ENCODE data around the gene TMEFF2. TPM values are rescaled to one million over a fixed set of nuclear protein-coding genes. Genes with fewer than 3 reads are reported as not detected.

TMEFF2 gene
- total RNA-seq, 4 donors from 2014 or later = 0.16 to 0.46 (median 0.17) TPM; not detected in 1

DNA sequence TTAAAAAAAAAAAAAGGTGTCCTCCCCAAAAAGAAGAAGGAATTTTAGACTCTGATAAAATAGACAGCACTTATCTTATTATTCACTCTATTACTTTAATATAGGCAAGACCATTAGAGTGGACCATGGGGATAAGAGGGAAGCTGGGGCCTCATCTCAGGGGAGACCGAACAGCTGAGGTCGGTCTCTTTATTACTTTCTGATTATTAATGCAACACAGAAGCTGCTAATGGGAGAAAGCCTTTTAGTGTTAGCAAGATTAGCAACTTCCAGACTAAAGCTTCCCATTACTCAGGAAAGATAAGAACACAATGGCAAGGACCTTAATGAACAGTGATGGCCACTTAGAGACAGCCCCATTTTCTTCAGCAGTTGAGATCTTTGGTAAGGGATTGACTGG, 135.5 kb downstream of the TMEFF2 start:
- DNase-seq (ENCODE audit: low spot score in 2 of 2) = no peak
- intact Hi-C loops (cut with DNase I; ENCODE audit: low total_unique reads) = no loop called here

DNA sequence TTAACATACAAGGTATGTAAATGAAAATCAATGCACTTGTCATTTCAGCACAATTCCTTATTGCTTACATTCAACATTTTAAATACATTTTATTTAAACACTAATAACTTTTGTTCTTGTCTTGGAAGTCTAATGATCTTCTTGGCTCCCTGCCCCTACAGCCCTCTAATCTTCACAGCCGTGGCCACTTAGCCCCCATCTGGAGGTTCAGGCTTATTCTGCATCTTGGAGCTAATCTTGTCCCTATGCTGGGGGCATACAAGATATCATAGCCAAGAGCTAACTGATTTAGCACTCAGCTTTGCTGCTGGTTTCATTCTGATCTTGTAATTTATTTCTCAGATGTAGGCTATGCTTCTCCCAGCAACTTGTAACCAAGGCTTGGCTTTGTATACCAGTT, 140.8 kb downstream of the TMEFF2 start:
- H3K4me3 ChIP-seq (ENCODE audit: low read depth, poor library complexity, severe bottlenecking) = no peak overlapping the region
- intact Hi-C loops (cut with DNase I; ENCODE audit: low total_unique reads) = no loop called here
- TF ChIP-seq, protein P1, sequence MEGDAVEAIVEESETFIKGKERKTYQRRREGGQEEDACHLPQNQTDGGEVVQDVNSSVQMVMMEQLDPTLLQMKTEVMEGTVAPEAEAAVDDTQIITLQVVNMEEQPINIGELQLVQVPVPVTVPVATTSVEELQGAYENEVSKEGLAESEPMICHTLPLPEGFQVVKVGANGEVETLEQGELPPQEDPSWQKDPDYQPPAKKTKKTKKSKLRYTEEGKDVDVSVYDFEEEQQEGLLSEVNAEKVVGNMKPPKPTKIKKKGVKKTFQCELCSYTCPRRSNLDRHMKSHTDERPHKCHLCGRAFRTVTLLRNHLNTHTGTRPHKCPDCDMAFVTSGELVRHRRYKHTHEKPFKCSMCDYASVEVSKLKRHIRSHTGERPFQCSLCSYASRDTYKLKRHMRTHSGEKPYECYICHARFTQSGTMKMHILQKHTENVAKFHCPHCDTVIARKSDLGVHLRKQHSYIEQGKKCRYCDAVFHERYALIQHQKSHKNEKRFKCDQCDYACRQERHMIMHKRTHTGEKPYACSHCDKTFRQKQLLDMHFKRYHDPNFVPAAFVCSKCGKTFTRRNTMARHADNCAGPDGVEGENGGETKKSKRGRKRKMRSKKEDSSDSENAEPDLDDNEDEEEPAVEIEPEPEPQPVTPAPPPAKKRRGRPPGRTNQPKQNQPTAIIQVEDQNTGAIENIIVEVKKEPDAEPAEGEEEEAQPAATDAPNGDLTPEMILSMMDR (IDR thresholded peaks at IDR 0.05) = no peak
- TF ChIP-seq POLR2A (IDR thresholded peaks at IDR 0.05) = no peak
- no peak for DNase-seq (ENCODE audit: low spot score in 2 of 2)
- 65 to 80% methylated on average over 1 of the region's 1 CpG for WGBS, 2 donors

More for the DNA sequence above, 135.5 kb downstream of the TMEFF2 start:
- no peak overlapping the region for H3K4me3 ChIP-seq (ENCODE audit: low read depth, poor library complexity, severe bottlenecking)
- TF ChIP-seq, protein P1 (IDR thresholded peaks at IDR 0.05) = no peak
- no peak for TF ChIP-seq POLR2A (IDR thresholded peaks at IDR 0.05)
- WGBS, 2 donors = 91 to 93% methylated on average over 2 of the region's 2 CpGs

DNA sequence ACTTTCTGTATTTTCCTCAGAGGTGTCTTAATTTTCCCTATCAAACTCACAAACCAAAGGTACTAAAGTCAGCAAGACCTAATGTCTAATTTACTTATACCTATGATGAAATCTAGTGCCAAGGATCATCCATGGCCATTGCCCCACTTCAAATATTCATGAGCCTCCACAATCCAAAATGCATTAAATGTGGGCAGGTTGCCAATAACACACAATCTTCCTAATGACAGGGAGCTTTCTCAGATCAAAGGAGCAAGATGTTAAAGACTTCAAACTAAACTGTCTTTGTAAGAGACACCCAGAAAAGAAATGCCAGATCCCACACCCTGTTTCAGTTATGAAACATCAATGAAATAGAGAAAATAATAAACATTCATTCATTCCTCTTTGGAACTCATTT, 143.2 kb downstream of the TMEFF2 start:
- intact Hi-C loops (cut with DNase I; ENCODE audit: low total_unique reads) = no loop called here
- H3K4me3 ChIP-seq (ENCODE audit: low read depth, poor library complexity, severe bottlenecking) = no peak overlapping the region
- no peak for DNase-seq (ENCODE audit: low spot score in 2 of 2)
- no peak for TF ChIP-seq POLR2A (IDR thresholded peaks at IDR 0.05)
- TF ChIP-seq, protein P1 (IDR thresholded peaks at IDR 0.05) = no peak

DNA sequence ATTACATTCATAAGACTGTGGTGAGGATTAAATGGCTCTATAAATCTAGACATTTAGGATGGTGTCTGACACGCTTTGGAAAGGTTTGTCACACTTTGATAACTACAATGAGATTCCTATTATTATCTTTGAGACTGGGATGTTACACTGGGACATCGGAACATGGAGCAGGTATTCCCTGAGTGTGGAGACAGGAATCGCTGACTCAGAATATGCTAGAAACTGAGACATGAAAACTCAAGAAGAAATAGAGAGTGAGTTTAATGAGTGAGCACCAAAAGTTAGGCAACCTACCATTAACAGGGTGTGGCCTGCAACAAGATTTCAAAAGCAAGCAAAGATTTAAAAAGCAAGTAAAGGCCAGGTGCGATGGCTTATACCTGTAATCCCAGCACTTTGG, 145.4 kb downstream of the TMEFF2 start:
- H3K4me3 ChIP-seq (ENCODE audit: low read depth, poor library complexity, severe bottlenecking) = no peak overlapping the region
- no peak for TF ChIP-seq POLR2A (IDR thresholded peaks at IDR 0.05)
- TF ChIP-seq, protein P1 (IDR thresholded peaks at IDR 0.05) = no peak
- no peak for DNase-seq (ENCODE audit: low spot score in 2 of 2)
- WGBS, 2 donors = 81 to 82% methylated on average over 4 of the region's 4 CpGs
- intact Hi-C loops (cut with DNase I; ENCODE audit: low total_unique reads) = no loop called here

DNA sequence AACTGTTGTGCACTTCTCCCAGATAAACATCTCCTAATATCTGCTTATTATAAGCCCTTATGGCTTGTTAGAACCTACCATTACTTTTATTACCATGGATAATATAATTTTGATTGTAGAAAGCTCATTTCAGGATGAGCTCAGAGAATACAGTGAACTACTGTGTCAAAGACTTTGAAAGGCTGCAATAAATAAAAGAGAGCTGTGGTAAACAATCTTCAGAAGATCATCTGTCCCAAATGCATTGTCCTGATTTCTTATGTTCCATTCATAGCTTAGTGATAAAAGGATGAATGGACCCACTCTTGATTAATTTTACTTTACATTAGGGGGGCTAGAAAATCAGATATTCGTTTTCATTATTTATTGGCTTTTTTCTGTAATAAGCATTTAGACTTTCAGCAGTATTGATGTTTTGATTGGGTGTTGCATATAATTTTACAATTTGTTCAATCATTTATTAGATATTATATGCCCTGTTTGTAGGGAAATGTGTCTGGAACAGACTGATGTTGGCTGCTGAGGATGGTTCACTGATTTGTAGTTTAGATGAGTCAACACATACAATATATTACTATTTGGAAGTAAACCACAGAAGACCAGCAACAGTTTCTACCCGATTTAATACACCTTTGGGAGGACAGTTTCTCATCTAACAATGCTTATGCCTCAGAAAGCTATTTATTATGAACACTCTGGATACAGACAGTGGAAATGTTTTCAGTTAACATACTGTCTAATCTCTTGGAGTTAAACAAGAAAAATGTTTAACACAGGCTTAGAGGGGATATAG, 147.2 kb downstream of the TMEFF2 start:
- no peak overlapping the region for H3K4me3 ChIP-seq (ENCODE audit: low read depth, poor library complexity, severe bottlenecking)
- intact Hi-C loops (cut with DNase I; ENCODE audit: low total_unique reads) = no loop called here
- TF ChIP-seq, protein P1 (IDR thresholded peaks at IDR 0.05) = no peak
- no peak for TF ChIP-seq POLR2A (IDR thresholded peaks at IDR 0.05)
- no peak for DNase-seq (ENCODE audit: low spot score in 2 of 2)
- 78 to 87% methylated on average over 2 of the region's 2 CpGs for WGBS, 2 donors

DNA sequence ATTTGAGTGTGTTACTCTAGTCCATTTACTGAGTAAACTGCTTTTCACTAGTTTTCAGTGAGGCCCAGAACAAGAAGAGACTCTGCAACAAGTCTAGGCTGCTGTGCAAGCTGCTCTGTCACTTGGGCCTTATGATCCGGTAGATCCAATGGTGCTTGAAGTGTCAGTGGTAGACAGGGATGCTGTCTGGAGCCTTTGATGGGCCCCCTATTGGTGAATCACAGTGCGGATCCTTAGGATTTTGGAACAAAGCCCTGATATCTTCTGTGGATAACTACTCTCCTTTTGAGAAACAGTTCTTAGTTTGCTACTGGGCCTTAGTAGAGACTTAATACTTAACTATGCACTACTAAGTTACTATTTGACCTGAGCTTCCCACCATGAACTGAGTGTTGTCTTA, 150.2 kb downstream of the TMEFF2 start:
- 91 to 94% methylated on average over 2 of the region's 2 CpGs for WGBS, 2 donors
- intact Hi-C loops (cut with DNase I; ENCODE audit: low total_unique reads) = no loop called here
- H3K4me3 ChIP-seq (ENCODE audit: low read depth, poor library complexity, severe bottlenecking) = no peak overlapping the region
- no peak for DNase-seq (ENCODE audit: low spot score in 2 of 2)
- TF ChIP-seq, protein P1 (IDR thresholded peaks at IDR 0.05) = no peak
- TF ChIP-seq POLR2A (IDR thresholded peaks at IDR 0.05) = no peak
